Measurements from ENCODE around the gene HOXA6.

GRCh38 chr7:27128034-27128433 is 19.5 kb downstream of the HOXA6 start:
- TF ChIP-seq CTCF (IDR thresholded peaks at IDR 0.05; ENCODE audit: low read depth, low read length, missing input control): no peak
- no peak for TF ChIP-seq ATF3 (IDR thresholded peaks at IDR 0.05)
- no peak for TF ChIP-seq GABPA (IDR thresholded peaks at IDR 0.05 in 1 of 2, conservative IDR thresholded peaks at IDR 0.05 in 1 of 2)
- no peak for TF ChIP-seq MAX (IDR thresholded peaks at IDR 0.05)
- no peak for TF ChIP-seq RXRA (IDR thresholded peaks at IDR 0.05)
- TF ChIP-seq REST (IDR thresholded peaks at IDR 0.05): no peak
- no peak for TF ChIP-seq YY1 (IDR thresholded peaks at IDR 0.05)
- no peak for TF ChIP-seq ZBTB33 (IDR thresholded peaks at IDR 0.05)
- no peak for TF ChIP-seq EGR1 (IDR thresholded peaks at IDR 0.05; ENCODE audit: low read depth in 2 of 2)
- TF ChIP-seq JUND (IDR thresholded peaks at IDR 0.05): no peak
- TF ChIP-seq RAD21 (IDR thresholded peaks at IDR 0.05): no peak
- TF ChIP-seq FOXA1 (IDR thresholded peaks at IDR 0.05): no peak
